Suppressor macrophage (primary cell): ENCODE measurements around the gene ACP7.
"Not testable (repeated sequence)": the region's sequence is repeated elsewhere in the genome, so short reads cannot be mapped to it uniquely, and the experiment has no call there.

Experiments used
- DNase-seq, 4 experiments: peaks; one replicate each; pipeline ENCODE4 v3.0.0-alpha.2; 2020 to 2022

Gene ACP7

GRCh38 chr19:39078436-39079200 is 5.5 kb upstream of the ACP7 start:
- DNase-seq: no peak

- no peak for DNase-seq
Measured at GRCh38 chr19:39080431-39080830, 3.7 kb upstream of the ACP7 start.

- DNase-seq: no peak
Measured at GRCh38 chr19:39082167-39082566, 2.0 kb upstream of the ACP7 start.

GRCh38 chr19:39082745-39083598 is 1.2 kb upstream of the ACP7 start:
- DNase-seq: peak in 1 of 4 experiments; percentile 5

DNA sequence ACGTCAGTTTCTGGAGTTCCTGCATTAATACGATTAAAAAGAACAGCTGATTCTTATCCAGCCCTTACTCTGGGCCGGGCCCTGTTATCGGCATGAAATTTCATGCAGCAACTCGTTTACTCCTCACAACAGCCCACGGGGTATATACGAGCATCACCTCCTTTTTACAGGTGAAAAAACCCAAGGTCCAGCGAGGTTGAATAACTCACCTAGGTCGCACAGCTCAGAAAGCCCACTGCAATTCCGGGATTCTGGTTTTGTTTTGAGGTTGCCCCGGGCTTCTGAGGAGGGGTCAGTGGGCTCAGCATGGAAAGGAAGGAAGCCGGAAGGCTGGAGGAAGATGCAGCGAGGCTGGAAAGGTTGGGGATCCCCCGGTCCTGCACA is 577 bp upstream of the ACP7 start:
- no peak for DNase-seq

- no peak for DNase-seq
Measured at GRCh38 chr19:39084732-39085080, 538 bp downstream of the ACP7 start.

DNA sequence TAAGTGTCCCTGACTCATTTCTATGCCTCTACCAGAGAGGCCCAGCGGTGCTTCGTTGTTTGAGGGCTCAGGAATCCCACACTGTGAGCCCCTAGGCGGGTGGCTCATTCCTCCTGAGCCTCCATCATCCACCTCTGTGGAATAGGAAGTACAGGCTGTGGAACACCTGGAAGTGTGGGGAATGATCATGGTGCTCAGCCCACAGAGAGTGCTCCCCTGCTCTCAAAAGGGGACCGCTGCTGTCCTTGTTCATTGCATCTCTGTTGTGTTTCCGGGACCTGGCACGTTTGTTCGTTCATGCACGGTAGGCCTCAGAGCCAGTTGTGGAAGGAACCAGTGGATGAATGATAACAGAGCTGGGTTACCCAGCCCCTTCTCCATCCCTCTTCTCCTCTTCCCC is 1.2 kb downstream of the ACP7 start:
- no peak for DNase-seq

DNA sequence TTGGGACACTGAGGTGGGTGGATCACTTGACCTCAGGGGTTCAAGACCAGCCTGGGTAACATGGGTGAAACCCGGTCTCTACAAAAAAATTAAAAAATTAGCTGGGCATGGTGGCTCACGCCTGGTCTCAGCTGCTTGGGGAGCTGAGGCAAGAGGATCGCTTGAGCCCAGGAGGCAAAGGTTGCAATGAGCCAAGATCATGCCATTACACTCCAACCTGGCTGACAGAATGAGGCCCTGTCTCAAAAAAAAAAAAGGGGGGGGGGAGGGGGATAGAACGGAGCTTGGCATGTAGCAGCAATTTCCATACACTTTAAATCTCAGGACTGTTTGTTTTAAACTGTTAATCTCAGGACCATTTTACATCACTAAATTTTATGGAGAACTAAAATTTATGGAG is 2.2 kb downstream of the ACP7 start:
- DNase-seq: no peak

DNA sequence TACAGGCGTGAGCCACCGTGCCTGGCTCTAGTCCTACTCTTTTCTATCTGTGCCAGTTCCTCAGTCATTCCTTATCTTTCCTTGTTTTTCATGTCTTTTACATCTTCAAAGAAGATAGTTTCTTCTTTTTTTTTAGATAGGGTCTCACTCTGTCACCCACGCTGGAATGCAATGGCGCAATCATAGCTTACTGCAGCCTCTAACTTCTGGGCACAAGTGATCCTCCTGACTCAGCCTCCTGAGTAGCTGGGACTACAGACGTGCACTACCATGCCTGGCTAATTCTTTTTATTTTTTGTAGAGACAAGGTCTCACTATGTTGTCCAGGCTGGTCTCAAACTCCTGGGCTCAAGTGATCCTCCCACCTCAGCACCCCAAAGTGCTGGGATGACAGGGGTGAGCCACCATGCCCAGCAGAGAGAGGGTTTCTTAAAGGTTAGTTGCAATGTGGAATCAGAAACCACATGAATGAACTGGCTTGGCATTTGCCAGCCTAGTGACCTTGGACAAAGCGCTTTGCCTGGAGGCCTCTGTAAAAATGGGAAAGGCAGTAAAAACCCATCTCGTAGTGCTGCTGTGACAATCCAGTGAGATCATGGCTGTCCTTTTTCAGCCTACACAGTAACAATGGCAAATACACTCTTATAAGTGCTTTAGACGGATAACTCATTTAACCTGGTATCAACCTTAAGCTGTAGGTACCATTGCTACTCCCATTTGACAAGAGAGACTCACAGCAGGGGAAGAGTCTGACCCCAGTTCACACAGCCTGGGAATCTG is 3.9 kb downstream of the ACP7 start:
- no peak for DNase-seq

DNA sequence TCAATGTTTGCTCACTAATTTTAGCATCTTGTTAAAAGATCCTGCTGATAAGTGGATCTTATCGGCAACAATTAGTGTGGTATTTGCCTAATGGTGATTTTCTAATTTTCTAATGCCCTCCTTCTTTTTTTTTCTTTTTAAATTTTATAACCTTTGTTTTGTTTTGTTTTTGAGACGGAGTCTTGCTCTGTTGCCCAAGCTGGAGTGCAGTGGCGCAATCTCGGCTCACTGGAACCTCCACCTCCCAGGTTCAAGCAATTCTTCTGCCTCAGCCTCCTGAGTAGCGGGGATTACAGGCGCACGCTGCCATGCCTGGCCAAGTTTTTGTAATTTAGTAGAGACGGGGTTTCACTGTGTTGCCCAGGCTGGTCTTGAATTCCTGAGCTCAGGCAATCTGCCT is 5.8 kb downstream of the ACP7 start:
- not testable (repeated sequence) for DNase-seq

GRCh38 chr19:39090881-39091280 is 6.7 kb downstream of the ACP7 start:
- DNase-seq: no peak

DNA sequence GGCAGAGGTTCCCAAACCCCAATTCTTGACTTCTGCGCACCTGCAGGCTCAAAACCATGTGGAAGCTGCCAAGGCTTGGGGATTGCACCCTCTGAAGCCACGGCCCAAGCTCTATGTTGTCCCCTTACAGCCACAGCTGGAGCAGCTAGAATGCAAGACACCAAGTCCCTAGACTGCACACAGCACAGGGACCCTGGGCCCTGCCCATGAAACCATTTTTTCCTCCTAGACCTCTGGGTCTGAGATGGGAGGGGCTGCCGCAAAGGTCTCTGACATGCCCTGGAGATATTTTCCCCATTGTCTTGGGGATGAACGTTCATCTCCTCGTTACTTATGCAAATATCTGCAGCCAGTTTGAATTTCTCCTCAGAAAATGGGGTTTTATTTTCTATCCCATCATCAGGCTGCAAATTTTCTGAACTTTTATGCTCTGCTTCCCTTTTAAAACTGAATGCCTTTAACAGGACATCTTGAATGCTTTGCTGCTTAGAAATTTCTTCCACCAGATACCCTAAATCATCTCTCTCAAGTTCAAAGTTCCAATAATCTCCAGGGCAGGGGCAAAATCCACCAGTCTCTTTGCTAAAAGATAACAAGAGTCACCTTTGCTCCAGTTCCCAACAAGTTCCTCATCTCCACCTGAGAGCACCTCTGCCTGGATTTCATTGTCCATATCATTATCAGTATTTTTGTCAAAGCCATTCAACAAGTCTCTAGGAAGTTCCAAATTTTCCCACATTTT is 11.8 kb downstream of the ACP7 start:
- DNase-seq: not testable (repeated sequence)

DNA sequence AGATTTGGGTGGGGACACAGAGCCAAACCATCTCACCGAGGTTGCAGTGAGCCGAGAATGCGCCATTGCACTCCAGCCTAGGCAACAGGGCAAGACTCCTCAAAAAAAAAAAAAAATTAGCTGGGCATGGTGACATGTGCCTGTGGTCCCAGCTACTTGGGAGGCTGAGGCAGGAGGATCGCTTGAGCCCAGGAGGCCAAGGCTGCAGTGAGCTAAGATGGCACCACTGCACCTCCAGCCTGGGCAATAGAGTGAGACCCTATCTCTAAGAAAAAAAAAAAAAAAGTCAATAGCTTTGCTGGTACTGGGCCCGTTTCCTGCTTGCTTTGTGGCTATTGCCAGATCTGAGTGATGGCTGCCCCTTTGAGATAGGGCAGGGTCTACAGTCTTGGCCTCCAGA is 13.1 kb downstream of the ACP7 start:
- DNase-seq: no peak

GRCh38 chr19:39097721-39098120 is 13.6 kb downstream of the ACP7 start:
- no peak for DNase-seq

GRCh38 chr19:39098365-39099269 is 14.4 kb downstream of the ACP7 start:
- DNase-seq: no peak

DNA sequence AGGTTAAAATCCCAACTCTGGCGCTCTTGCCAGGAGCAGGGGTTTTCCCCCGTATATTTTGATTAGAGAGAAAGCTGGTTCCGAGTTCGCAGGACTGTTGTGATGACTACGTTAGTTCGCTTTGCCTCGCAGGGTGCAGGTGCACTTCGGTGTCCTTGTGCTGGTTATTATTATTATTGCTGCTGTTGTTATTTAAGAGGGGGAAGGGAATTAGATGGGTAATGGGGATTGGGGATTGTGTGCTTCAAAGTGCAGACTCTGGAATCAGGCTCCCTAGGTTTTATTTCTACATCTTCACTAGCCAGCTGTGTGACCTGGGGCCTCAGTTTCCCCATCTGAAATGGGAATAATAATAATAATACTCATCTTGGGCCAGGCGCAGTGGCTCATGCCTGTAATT is 15.2 kb downstream of the ACP7 start:
- no peak for DNase-seq

DNA sequence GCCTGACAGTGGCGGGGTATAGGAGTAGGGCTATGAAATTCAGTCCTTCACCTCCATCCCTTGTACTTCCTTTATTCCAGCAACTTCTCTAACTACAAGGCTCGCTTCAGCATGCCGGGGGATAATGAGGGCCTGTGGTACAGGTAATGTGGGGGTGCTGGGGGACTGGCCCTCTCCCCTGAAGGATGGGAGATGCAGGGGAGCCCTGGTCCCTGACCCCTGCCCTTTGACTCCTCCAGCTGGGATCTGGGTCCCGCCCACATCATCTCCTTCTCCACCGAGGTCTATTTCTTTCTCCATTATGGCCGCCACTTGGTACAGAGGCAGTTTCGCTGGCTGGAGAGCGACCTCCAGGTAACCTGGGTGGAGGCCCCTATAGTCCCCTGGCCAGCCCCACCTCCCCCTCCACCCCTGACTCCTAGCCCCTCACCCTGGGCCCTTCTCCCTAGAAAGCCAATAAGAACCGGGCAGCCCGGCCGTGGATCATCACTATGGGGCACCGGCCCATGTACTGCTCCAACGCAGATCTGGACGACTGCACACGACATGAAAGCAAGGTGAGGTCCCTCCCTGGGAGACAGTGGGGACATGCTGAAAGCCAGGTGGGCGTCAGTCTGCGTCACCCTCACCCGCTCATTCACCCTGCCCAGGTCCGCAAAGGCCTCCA is 16.5 kb downstream of the ACP7 start:
- DNase-seq: no peak

DNA sequence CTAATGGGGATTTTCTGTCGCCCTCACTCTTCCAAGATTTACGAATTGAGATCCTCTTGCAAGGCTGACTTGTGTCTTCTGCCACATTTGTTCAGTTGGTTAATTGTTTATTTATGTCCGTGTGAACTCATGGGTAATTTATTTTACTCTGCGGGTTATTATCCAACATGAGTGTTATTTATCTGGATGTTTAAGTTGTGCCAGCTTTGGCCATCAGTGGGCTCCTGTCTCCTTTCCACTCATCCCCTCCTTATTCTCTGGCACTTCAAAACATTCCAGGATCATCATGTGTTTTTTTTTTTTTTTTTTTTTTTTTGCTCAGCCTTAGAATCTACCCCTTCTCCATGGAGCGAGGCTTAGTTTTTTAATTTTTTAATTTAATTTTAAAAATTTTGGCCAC is 19.0 kb downstream of the ACP7 start:
- no peak for DNase-seq

GRCh38 chr19:39104186-39104596 is 20.0 kb downstream of the ACP7 start:
- no peak for DNase-seq

DNA sequence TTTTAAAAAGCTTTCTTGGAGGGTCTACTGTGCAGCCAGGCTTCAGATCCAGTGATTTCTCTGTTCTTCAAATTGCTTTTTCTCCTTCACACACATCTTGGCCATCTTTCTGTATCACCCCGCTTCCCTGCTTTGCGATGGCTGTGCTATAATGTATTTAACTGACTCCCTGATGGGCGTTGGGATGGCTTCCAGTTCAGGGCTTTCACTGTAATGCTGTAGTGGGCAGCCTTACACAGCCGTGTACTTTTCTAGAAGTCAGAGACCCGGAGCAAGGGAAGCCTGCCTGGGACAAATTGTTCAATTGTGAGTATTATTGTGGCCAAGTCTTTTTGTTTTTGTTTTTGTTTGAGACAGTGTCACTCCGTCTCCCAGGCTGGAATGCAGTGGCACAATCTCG is 22.0 kb downstream of the ACP7 start:
- DNase-seq: no peak

DNA sequence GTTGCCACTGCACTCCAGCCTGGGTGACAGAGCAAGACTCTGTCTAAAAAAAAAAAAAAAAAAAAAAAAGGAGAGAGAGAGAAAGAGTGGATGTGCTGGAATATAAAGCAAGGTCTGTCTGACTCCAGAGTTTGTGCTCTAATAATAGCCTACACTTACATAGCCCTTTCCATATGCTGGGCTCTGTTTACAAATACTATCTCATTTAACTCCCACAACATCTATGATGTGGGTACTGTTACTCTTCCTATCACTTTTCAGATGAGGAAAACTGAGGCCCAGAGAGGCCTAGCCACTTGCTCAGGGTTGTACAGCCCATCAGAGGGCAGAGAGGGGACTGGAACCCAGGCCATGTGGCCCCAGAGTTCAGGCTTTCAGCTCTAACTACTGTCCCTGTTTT is 25.5 kb downstream of the ACP7 start:
- no peak for DNase-seq
